ENCODE results near the gene PRPF4. TPM values are rescaled to one million over a fixed set of nuclear protein-coding genes. Genes with fewer than 3 reads are reported as not detected.
A peak's percentile ranks its signal among the peaks of the same experiment; 100 is the strongest.

PRPF4 gene
- total RNA-seq, 1 donor from 2014 or later: 29.4 TPM

- H3K9me3 Mint-ChIP-seq: no peaks in the 10 kb centered on the region
- no peak for TF ChIP-seq CTCF (IDR thresholded peaks at IDR 0.05; ENCODE audit: unreplicated experiment)
- no peaks in the 10 kb centered on the region for H3K4me1 Mint-ChIP-seq
- peaks cover 17% of the 10 kb centered on the region for H3K36me3 Mint-ChIP-seq
- no peak overlapping the region for H3K27ac Mint-ChIP-seq
- H3K27me3 Mint-ChIP-seq (ENCODE audit: low read depth): no peaks in the 10 kb centered on the region
- DNase-seq (ENCODE audit: low spot score in 2 of 2, unreplicated experiment in 2 of 2): no peak
- H3K4me3 Mint-ChIP-seq: no peak overlapping the region
These were observed 39.8 kb downstream of the PRPF4 start for GRCh38 chr9:113315231-113315630.

GRCh38 chr9:113316030-113316429, 40.6 kb downstream of the PRPF4 start:
- no peaks in the 10 kb centered on the region for H3K9me3 Mint-ChIP-seq
- no peak for DNase-seq (ENCODE audit: low spot score in 2 of 2, unreplicated experiment in 2 of 2)

GRCh38 chr9:113317777-113318176, 42.3 kb downstream of the PRPF4 start:
- H3K36me3 Mint-ChIP-seq: peaks cover 17% of the 10 kb centered on the region
- no peak overlapping the region for H3K4me3 Mint-ChIP-seq

More at GRCh38 chr9:113316030-113316429, 40.6 kb downstream of the PRPF4 start:
- Mint-ChIP-seq H3K36me3 (peaks cover 17% of the 10 kb centered on the region), H3K4me1 (no peaks in the 10 kb centered on the region), H3K4me3 (no peak overlapping the region), H3K27ac (no peak overlapping the region), H3K27me3 (ENCODE audit: low read depth) (no peaks in the 10 kb centered on the region)
- no peak for TF ChIP-seq CTCF (IDR thresholded peaks at IDR 0.05; ENCODE audit: unreplicated experiment)

GRCh38 chr9:113319054-113319453, 43.6 kb downstream of the PRPF4 start:
- TF ChIP-seq CTCF (IDR thresholded peaks at IDR 0.05; ENCODE audit: unreplicated experiment): no peak
- peaks cover 17% of the 10 kb centered on the region for H3K36me3 Mint-ChIP-seq
- H3K4me1 Mint-ChIP-seq: no peaks in the 10 kb centered on the region
- no peaks in the 10 kb centered on the region for H3K27me3 Mint-ChIP-seq (ENCODE audit: low read depth)
- no peak overlapping the region for H3K27ac Mint-ChIP-seq
- no peak overlapping the region for H3K4me3 Mint-ChIP-seq
- no peak for DNase-seq (ENCODE audit: low spot score in 2 of 2, unreplicated experiment in 2 of 2)
- H3K9me3 Mint-ChIP-seq: no peaks in the 10 kb centered on the region

More at GRCh38 chr9:113317777-113318176, 42.3 kb downstream of the PRPF4 start:
- H3K27me3 Mint-ChIP-seq (ENCODE audit: low read depth): no peaks in the 10 kb centered on the region
- H3K4me1 Mint-ChIP-seq: no peaks in the 10 kb centered on the region
- H3K27ac Mint-ChIP-seq: no peak overlapping the region
- DNase-seq (ENCODE audit: low spot score in 2 of 2, unreplicated experiment in 2 of 2): no peak
- TF ChIP-seq CTCF (IDR thresholded peaks at IDR 0.05; ENCODE audit: unreplicated experiment): peak; percentile 24
- H3K9me3 Mint-ChIP-seq: no peaks in the 10 kb centered on the region

- H3K27ac Mint-ChIP-seq: no peak overlapping the region
- H3K27me3 Mint-ChIP-seq (ENCODE audit: low read depth): no peaks in the 10 kb centered on the region
- H3K36me3 Mint-ChIP-seq: peaks cover 17% of the 10 kb centered on the region
- no peak for DNase-seq (ENCODE audit: low spot score in 2 of 2, unreplicated experiment in 2 of 2)
- H3K4me1 Mint-ChIP-seq: no peaks in the 10 kb centered on the region
- H3K9me3 Mint-ChIP-seq: no peaks in the 10 kb centered on the region
- no peak overlapping the region for H3K4me3 Mint-ChIP-seq
- no peak for TF ChIP-seq CTCF (IDR thresholded peaks at IDR 0.05; ENCODE audit: unreplicated experiment)
These were observed 44.6 kb downstream of the PRPF4 start for GRCh38 chr9:113320051-113320450.

- Mint-ChIP-seq H3K27ac (no peak overlapping the region), H3K4me1 (no peaks in the 10 kb centered on the region), H3K36me3 (peaks cover 9% of the 10 kb centered on the region), H3K9me3 (no peaks in the 10 kb centered on the region), H3K4me3 (no peak overlapping the region), H3K27me3 (ENCODE audit: low read depth) (no peaks in the 10 kb centered on the region)
- no peak for TF ChIP-seq CTCF (IDR thresholded peaks at IDR 0.05; ENCODE audit: unreplicated experiment)
- DNase-seq (ENCODE audit: low spot score in 2 of 2, unreplicated experiment in 2 of 2): no peak
These were observed 47.2 kb downstream of the PRPF4 start for GRCh38 chr9:113322671-113323070.
